ENCODE measurements around the gene KIF7. TPM values are rescaled to one million over a fixed set of nuclear protein-coding genes. Genes with fewer than 3 reads are reported as not detected.
A peak's percentile ranks its signal among the peaks of the same experiment; 100 is the strongest.

The KIF7 gene
- total RNA-seq, 2 donors from 2014 or later = 1.4 to 4.6 TPM

- Mint-ChIP-seq H3K36me3 (no peaks in the 10 kb centered on the region), H3K27ac (no peak overlapping the region), H3K9me3 (no peaks in the 10 kb centered on the region)
- no peak for DNase-seq (ENCODE audit: low spot score in 2 of 2)
- ATAC-seq = no peak
Observed at GRCh38 chr15:89672221-89673164, 17.2 kb upstream of the KIF7 start.

- Mint-ChIP-seq H3K27ac (peak overlapping the region in 1 of 2 donors; percentile 74), H3K36me3 (no peaks in the 10 kb centered on the region), H3K9me3 (no peaks in the 10 kb centered on the region)
- ATAC-seq = peak in 1 of 2 donors; percentile 83
- DNase-seq (ENCODE audit: low spot score in 2 of 2) = no peak
Observed at GRCh38 chr15:89671687-89672086, 16.4 kb upstream of the KIF7 start.

DNA sequence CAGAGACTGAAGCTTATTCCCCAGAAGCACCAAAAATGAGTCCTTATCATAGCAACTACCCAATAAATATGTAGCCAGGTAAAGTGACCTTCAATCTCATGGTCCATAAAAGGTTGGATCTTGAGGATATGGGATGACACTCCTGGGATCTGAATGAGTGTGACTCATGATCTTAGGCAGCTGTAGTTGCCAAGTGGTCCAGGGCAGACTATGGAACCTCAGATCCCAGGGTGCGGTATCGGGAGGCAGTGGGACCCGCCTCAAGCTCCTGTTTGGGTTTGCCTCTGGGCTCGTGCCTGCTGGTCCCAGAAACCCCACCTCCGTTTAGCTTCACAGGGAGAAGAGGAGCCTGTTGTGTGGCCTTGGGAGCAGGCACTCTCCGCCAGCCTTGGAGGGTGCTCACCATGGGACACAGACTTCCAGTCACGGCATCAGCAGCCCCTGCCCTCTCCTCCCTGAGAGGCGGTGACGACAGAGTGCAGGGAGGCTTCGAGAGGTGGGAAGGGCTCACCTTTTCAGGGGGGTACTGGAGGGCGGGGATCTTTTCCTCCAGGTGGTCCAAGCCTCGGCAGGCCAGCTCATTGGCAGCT, 15.8 kb upstream of the KIF7 start:
- no peaks in the 10 kb centered on the region for H3K36me3 Mint-ChIP-seq
- H3K9me3 Mint-ChIP-seq = no peaks in the 10 kb centered on the region
- no peak for DNase-seq (ENCODE audit: low spot score in 2 of 2)
- no peak overlapping the region for H3K27ac Mint-ChIP-seq
- ATAC-seq = no peak

DNA sequence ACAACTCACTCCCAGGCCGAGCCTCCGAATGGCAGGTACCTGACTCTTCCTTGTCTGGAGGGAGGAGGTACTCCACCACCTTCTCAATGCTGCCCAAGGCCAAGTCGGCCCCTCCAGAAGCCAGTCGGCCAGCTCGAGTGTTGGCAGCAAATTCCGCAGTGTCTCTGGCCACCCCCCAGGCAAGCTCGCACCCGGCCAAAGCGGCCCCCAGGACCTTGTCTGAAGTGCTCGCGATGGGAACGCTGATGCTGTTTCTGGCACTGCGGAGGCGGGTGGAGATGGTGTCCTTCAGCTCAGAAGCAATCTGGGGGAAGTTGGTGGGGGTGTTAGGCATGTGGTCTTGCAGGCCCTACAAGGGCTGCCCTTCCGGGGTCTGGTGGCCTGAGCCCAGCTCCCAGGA, 14.7 kb upstream of the KIF7 start:
- H3K27ac Mint-ChIP-seq = no peak overlapping the region
- ATAC-seq = no peak
- no peaks in the 10 kb centered on the region for H3K36me3 Mint-ChIP-seq
- H3K9me3 Mint-ChIP-seq = no peaks in the 10 kb centered on the region
- no peak for DNase-seq (ENCODE audit: low spot score in 2 of 2)

- Mint-ChIP-seq H3K36me3 (no peaks in the 10 kb centered on the region), H3K27ac (no peak overlapping the region), H3K9me3 (no peaks in the 10 kb centered on the region)
- DNase-seq (ENCODE audit: low spot score in 2 of 2) (no peak), ATAC-seq (no peak)
Observed at GRCh38 chr15:89669309-89669865, 14.1 kb upstream of the KIF7 start.

DNA sequence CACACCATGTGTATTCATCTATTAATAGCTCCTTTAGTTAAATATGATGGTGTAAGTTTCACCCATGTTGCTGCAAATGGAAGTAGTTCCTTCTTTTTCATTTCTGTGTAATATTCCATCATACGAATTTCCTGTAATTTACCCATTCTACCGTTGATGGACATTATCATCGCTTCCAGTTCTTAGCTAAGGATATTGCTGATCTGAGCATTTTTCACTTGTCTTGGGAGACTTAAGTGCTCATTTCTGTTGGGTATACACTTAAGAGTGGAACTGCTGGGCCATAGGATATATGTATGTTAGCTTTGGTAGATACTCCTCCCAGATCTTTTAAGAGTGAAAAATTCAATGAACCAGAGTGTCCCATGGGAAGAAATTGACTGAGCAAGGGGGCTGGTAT, 12.9 kb upstream of the KIF7 start:
- no peak for DNase-seq (ENCODE audit: low spot score in 2 of 2)
- Mint-ChIP-seq H3K36me3 (no peaks in the 10 kb centered on the region), H3K9me3 (no peaks in the 10 kb centered on the region), H3K27ac (no peak overlapping the region)
- no peak for ATAC-seq

DNA sequence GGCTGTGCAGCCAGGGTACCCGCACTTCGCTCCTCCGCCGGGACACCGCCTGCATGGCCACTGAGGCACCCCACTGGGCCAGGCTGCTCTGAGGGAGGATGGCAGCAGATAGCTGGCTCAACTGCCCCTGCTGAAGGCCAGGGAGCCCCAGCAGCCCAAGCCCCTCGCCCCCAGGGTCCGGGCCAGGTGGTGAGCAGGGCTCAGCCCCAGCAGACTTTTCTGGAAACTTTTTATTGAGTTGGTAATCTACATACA, 12.4 kb upstream of the KIF7 start:
- Mint-ChIP-seq H3K27ac (no peak overlapping the region), H3K9me3 (no peaks in the 10 kb centered on the region), H3K36me3 (no peaks in the 10 kb centered on the region)
- DNase-seq (ENCODE audit: low spot score in 2 of 2) = no peak
- ATAC-seq = no peak

DNA sequence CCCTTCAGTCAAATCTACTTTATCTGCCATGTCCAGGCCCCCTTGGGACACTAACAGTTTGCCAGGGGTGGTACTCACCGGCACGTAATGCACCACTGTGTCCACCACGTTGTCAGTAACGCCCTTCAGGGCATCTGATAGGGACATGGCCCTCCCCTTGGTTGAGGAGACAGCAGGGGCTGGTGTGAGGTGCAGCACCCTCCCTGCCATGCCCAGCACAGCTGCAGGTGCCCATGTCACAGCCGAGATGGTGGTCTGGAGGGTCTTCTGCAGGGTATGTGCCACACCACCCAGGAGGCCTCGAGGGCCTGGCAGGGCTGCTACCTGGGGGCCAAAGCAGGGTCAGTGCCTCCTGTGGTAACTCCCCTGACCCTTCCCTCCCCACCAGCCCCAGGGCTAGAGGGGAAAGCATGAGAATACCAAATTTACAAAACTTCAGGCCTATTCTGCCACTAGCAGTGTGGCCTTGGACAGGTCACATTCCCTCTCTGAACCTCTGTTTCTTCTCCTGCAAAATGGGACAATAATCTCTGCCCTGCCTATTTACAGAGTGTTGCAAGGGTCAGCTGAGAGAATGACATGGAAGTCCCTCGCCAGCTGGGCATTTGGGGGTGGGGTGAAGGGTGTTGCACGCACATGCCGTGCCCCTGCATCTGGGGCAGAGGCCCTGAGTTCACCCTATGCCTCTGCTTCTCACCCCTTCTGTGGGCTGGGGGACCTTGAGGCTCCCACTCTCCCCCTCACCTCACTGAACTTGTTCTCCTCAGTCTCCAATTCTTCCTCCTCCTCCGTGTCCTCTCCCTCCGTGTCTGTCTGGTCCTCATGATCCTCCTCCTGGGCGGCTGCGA, 11.8 kb upstream of the KIF7 start:
- DNase-seq (ENCODE audit: low spot score in 2 of 2) (no peak), ATAC-seq (no peak)
- no peak overlapping the region for H3K27ac Mint-ChIP-seq
- no peaks in the 10 kb centered on the region for H3K9me3 Mint-ChIP-seq
- H3K36me3 Mint-ChIP-seq = no peaks in the 10 kb centered on the region

DNA sequence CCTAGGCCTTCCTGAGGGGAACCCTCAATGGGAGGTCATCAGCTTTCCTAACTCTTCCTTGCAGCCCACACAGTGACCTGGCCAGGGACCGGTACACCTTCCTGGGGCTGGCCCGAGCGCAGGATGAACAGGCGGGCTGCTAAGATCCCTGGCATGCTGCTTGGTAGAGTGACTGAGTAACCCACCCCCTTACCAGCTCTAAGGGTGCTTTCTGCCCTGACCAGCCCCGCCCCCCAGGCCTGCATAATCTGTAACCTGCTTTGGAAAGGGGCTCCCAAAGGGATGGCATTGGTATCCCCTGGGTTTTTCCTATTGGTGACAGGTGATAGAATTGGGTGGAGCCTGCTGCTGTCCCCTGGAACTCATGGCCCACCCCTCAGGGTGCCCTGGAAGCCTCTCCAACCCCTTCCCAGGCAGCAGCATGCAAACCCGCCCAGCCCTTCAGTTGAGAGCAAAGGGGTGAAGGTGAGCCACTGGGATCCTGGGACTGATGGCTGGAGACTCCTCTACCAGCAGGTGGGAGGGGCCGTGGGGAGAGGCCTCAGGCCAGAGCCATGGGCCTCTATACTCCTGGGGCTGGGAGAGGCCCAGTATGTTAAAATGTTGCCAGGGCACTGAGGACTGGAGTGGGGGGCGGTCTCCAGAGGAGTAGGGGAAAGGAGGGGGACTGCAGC, 11.1 kb upstream of the KIF7 start:
- ATAC-seq (peak; percentile 3 to 8), DNase-seq (ENCODE audit: low spot score in 2 of 2) (no peak)
- no peaks in the 10 kb centered on the region for H3K36me3 Mint-ChIP-seq

GRCh38 chr15:89665449-89666181, 10.3 kb upstream of the KIF7 start:
- peak; percentile 83 to 87 for ATAC-seq
- no peak for DNase-seq (ENCODE audit: low spot score in 2 of 2)
- Mint-ChIP-seq H3K9me3 (no peaks in the 10 kb centered on the region), H3K27ac (no peak overlapping the region), H3K36me3 (no peaks in the 10 kb centered on the region)

More for the DNA sequence above, 11.1 kb upstream of the KIF7 start:
- Mint-ChIP-seq H3K27ac (no peak overlapping the region), H3K9me3 (no peaks in the 10 kb centered on the region)

- H3K36me3 Mint-ChIP-seq = no peaks in the 10 kb centered on the region
- DNase-seq (ENCODE audit: low spot score in 2 of 2) (no peak), ATAC-seq (no peak)
- no peak overlapping the region for H3K27ac Mint-ChIP-seq
- H3K9me3 Mint-ChIP-seq = no peaks in the 10 kb centered on the region
Observed at GRCh38 chr15:89664441-89665350, 9.4 kb upstream of the KIF7 start.

- H3K36me3 Mint-ChIP-seq = no peaks in the 10 kb centered on the region
- H3K9me3 Mint-ChIP-seq = no peaks in the 10 kb centered on the region
- ATAC-seq = no peak
- no peak overlapping the region for H3K27ac Mint-ChIP-seq
- DNase-seq (ENCODE audit: low spot score in 2 of 2) = no peak
Observed at GRCh38 chr15:89662893-89663626, 7.8 kb upstream of the KIF7 start.

- no peaks in the 10 kb centered on the region for H3K9me3 Mint-ChIP-seq
- no peak overlapping the region for H3K27ac Mint-ChIP-seq
- peaks cover 0 to 4% of the 10 kb centered on the region in 2 donors for H3K36me3 Mint-ChIP-seq
- ATAC-seq (no peak), DNase-seq (ENCODE audit: low spot score in 2 of 2) (no peak)
Observed at GRCh38 chr15:89660556-89660955, 5.3 kb upstream of the KIF7 start.

- peaks cover 5 to 9% of the 10 kb centered on the region in 2 donors for H3K36me3 Mint-ChIP-seq
- DNase-seq (ENCODE audit: low spot score in 2 of 2) = no peak
- no peak overlapping the region for H3K27ac Mint-ChIP-seq
- no peak for ATAC-seq
- no peaks in the 10 kb centered on the region for H3K9me3 Mint-ChIP-seq
Observed at GRCh38 chr15:89659295-89659694, 4.0 kb upstream of the KIF7 start.

All from activated naive CD4-positive, alpha-beta T cell treated with anti-CD3 and anti-CD28 coated beads, Interleukin-2, amount 50 U/mL, for 72 hours (primary cell).